NCI-H1417 (cell line): ENCODE results near the gene FOXI1.
"Not testable (repeated sequence)": the region's sequence is repeated elsewhere in the genome, so short reads cannot be mapped to it uniquely, and the experiment has no call there.

Experiments
- DNase-seq, 3 experiments: peaks; one replicate each; lab custom pipeline; 2025; lab: John Stamatoyannopoulos, UW

Gene FOXI1

DNA sequence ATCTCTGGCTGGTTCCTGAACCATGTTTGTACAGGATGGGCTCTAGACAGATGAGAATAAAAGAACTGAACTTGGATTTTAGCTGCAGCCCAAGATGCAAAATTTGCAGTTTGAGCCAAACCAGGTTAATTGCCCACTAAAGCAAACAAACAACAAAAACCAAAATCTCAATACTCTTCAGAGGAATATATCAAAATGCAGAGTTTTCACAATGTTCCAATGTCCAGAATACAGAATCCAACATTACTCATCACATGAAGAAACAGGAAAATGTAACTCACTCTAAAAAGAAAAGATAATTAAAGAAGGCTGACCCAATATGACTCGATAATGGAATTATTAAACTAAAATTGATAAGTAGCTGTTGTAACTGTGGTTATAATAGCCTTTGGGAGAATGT is 20.4 kb downstream of the FOXI1 start:
- no peak for DNase-seq

DNA sequence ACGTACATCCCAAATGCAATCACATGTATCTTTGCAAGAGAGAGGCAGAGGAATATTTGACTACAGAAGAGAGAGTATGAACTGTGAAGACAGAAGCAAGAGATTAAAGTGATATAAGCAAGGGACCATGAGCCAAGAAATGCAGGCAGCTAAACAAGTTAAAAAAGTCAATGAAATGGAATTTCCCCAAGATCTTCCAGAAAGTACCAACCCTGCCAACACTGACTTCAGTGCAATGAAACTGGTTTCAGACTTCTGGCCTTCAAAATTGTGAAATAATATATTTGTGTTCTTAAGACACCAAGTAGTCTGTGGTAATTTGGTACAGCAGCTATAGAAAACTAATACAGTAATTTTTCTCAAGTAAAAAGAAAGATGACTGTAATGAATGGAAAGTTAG is 20.9 kb downstream of the FOXI1 start:
- no peak for DNase-seq

DNA sequence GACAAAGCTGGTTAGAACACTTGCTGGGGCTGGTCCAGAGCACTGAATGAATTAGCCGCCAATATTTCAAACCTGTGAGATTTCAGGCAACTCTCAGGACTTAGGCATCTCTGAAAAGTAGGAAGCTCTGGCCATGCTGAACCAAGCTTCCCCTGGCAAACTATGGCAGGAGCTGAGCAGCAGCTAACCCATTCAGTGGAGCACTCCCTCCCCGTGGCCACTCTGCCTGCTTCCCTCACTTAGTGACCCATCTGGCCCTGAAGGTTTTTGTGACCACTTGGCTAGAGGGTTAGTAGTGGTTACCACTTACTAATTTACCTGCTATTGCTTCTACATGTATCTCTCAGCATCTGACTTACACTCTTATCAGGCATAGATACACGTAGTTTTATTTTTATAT is 25.5 kb downstream of the FOXI1 start:
- no peak for DNase-seq

DNA sequence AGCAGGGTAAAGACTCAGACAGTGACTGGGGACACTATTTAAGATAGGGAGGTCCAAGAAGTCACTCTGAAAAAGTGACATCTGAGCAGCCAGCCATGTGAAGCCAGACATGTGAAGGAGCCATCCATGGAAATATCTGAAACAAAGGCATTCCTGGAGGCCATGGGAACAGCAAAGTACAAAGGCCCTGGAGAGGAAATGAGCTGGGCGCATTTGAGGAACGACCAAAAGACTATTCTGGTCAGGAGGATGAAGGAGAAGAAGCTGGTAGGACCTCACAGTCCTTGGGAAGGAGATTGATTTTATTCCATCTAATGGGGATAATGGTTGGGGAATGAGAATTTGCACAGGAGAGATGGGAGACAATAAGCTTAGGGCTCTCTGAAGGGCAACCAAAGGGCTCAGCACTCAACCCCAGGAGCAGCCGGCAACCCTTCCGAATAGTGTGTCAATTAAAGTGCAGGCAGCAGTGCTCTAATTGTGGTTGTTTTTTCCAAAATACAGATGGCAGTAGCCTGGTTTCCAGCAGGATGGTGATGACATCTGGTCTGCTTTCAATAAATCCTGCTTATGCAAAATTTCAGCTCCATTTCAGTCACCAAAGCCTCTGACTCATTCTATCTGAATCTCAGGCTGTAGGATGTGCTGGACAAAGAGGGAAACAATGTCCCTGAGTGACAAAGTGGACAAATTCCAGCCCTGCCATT is 26.7 kb downstream of the FOXI1 start:
- no peak for DNase-seq

DNA sequence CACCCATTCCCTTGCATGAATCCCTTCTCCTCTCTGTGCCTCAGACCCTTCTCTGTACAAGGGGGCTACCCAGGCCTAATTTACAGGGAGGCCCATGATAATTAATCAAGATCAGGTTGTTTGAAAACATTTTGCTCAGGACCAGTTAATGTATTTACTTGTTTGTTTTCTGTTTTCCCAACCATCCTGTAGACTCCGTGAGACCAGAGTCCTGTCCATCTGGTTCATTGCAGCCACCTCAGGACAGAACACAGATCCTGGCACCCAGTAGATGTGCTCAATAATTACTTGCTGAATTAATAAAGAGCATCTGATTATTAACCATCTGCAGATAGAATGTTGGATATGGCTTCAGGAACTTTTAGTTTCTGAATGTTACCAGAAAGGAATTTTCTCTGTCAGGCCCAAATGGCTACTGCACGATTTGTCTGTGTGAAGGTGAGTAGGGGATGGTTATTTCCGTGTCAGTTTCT is 27.3 kb downstream of the FOXI1 start:
- DNase-seq = no peak

DNA sequence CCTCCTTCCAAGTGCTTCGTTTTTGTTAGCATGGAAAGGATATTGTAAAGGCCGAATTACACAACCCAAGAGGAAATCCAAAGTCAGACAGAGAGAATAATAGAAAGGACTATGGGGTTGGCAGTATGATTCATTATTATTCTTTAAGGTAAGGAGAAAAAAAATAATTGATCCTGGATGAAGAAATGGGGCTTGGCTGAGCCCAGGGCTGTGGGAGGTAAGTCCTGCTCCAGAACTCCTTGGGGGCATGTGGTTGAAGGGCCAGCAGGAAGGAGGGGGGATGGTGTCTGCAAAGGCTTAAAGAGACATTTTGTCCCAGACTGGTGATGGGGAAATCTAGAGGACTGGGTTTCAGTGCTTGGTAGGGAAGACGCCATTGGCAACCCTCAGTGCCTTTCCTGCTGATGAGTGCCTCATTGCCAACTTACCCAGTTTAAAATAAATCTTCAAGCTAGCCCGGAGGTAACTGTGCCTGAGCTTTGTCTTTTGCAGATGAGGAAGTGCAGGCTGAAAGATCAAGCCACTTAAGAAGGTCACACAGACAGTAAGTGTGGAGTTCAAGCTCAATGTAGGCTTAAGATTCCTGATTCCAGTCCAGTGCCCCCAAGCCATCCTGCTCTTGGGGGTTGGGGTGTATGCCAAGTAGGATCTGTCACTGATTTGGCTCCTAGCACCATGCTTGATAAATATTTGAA is 30.2 kb downstream of the FOXI1 start:
- DNase-seq = no peak

DNA sequence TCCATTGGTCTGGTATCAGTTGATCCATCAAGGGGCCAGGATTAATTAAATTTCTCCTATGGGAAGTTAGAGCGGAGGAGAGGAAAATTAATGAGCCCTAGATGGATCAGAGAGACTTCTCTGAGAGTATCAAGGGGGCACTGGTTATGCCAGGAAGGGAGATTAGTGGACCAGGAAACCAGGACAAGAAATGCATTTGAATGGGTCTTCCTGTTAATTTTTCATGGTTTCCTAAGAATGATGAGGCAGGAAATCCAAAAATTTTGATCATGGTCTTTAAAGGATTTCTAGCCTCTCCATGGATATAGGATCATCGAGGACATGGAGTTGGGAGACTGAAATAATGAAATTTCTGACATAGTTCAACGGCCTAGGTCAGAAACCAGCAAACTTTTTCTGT is 30.8 kb downstream of the FOXI1 start:
- DNase-seq = no peak

DNA sequence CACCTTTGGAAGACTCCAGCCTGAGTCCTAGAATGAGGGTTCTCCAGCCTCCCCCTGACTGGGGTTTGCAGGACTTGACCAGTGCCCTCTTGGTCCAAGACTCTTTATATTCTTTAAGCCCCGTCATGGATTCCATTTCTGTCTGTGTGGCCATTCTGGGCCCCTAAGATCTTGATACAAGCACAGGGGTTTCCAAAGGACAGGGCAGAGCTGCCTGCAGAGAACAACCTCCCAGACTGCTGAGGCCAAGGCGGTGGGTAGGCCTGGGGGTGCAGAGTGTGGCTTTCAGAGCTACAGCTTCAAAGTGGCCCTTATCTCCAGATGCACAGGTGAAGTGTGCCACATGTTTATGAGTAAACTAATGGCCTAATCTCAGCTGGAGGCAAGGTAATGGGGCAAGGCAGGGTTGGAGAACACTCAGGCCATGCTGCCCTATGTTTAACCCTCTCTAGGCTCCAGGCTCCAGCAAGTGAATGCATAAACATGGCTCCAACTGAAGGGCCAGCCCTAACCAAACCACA is 32.1 kb downstream of the FOXI1 start:
- no peak for DNase-seq

DNA sequence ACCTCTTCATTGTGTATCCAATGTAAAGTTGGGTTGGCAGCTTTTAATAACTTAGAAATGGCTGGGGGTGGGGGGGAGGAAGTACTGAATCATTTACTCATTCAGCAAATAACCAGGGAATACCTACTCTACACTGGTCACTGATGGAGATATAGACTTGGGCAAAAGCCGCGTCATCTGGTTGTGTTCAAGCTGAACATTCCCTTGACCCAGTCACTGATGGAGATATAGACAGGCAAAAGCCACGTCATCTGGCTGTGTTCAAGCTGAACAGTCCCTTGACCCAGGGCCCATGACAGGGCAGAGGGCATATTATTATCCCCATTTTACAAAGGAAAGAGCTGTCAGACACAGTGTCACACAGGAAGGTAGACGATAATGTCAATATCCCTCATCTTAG is 32.6 kb downstream of the FOXI1 start:
- DNase-seq = no peak

DNA sequence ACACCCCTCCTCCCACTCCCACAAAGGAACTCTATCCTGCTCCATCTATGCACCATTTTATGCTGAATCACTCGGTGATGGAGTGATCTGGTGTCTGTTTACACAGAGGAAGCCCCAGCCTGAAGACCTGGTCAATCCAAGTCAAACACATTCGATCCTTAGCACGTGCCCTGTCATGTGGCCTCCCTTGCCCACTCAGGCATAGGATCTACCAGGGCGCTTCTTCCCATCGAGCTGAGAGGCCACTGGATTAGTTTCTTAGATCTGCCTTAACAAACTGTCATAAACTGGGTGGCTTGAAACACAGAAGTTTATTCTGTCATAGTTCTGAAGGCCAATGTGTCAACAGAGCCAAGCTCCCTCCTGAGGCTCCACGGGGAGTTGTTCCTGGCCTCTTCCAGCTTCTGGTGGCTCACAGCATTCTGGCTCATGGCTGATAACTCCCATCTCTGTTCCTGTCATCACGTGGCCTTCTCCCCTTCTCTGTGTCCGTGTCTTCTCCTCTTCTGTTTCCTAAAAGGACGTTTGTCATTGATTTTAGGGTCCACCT is 34.2 kb downstream of the FOXI1 start:
- no peak for DNase-seq

DNA sequence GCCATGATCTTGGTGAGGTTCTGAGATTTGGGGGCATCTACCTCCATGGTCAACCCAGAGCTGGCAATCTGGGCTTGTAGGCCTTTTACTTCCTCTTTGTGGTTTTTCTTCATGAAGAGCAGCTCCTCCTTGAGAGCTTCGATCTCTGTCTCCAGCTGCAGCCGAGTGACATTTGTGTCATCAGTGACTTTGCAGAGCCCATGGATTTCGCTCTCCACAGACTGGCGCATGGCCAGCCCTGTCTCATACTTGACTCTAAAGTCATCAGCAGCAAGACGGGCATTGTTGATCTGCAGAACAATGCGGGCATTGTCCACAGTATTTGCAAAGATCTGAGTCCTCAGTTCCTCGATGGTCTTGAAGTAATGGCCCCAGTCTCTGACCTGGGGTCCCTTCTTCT is 35.5 kb downstream of the FOXI1 start:
- DNase-seq = not testable (repeated sequence)

DNA sequence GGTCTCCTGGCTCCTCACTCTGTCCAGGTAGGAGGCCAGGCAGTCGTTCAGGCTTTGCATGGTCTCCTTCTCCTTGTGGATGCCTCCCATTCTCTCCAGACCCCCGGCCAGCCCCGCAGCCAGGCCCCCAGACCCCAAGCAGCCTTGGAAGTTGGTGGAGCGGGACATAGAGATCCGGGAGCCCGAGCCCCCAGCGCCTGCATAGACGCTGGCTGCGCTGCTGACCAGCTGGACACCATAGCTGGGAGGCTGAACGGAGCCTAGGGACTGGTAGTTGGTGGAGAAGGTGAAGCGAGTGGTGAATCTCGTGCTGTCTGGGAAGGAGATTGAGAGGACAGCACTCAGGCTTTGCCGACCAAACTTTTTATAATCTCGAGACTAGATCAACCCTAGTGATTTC is 35.9 kb downstream of the FOXI1 start:
- DNase-seq = no peak

DNA sequence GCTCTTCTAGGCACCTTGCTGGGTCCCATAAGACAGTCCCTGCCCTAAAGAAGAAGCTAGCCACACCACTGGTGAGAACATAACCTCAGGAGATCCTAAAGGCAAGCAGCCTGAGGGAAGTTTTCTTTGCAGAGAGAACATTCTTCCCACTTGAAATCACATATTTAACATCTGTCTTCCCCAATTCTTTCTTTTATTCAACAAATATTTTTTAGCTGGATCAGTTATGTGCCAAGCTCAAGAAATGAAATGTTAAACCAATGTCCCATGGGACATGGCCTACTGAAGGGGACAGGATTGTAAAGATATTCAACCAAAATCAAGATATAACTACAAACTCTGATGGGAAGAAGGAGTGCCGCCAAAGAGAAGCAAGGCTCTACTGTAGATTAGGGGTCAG is 36.5 kb downstream of the FOXI1 start:
- DNase-seq = no peak

DNA sequence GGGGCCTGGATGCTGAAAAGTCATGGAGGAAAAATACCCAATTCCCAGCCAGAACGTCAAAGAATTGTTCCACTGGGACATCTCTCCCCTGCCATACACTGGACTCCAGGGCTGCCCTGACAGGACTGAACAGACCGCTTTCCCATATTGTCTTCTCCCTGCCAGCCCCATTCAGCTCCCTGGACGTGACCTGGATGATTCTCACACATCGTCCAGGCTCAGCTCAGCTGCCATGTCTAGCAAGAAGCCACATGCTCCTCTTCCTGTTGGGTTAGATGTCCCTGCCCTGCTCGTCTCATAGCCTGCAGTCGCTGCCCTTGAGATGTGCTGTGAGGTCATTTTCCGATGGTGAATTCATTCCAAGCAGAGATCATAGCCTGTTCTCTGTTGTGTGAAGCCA is 37.4 kb downstream of the FOXI1 start:
- no peak for DNase-seq

DNA sequence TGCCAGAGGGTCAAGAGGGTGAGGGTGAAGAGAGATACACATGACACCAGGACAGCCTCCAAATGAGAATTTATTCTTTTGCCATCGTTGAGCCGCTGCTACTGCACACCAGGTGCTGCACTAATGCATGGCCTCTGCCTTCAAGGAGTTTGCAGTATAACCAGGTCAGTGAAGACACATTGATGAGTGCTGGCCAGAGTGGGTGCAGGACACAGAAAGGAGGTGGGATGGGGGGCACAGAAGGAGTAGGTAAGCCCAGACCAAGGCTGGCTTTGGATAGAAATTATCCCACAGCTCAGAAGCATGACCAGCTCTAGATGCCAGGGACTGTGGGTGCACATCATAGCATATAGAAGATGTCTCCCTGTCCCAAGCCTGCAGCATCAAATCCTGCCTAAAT is 38.0 kb downstream of the FOXI1 start:
- no peak for DNase-seq

DNA sequence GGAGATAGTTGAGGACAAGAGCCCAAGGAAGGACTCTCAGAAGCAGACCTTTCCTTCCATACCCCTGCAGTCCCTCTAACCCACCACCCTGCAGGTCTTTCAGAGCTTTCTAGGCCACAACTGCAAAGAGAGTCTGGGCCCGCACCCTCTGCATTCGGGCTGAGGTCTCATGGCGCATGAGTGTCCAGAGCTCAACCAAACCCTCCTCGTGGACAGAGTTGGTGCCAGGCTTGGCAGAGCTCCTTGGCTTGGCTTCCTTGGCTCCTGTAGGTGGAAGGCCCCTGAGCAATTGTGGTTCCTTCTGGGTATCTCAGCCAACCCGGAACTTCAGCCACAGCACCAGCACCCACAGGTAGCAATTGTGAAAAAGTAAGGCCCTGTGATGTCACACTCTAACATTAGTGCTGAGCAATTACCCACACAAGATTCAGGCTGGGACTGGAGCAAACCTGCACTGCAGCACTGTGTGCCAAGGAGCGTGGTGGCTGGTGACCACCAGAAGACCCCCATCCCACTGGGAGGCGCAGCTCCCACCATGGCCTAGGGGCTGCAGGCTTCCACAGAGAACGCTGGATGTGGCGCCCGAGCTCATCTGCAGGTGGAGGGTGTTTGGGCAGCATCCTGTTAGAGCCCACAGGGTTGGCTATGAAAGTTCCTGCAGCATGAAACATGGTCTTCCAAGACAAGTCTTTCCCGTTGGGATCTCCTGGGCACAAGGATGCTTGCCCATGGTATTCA is 38.8 kb downstream of the FOXI1 start:
- no peak for DNase-seq

DNA sequence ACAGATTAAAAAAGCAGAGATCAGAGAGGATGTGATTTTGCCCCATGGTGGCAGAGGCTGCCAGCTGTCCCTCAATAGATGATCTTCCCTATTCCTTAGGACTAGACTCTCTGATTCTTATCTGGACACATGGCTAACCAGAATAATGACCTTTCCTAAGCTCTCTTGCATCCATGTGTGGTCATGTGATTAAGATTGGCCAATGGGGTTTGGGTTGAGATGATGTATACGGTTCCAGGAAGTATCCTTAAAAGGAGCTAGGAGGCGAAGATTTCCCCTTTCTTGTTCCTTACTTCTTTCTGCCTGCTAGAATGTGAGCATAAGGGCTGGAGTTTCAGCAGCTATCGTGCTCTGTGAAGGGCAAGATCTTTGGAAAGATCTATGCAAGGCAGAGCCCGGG is 39.8 kb downstream of the FOXI1 start:
- no peak for DNase-seq

DNA sequence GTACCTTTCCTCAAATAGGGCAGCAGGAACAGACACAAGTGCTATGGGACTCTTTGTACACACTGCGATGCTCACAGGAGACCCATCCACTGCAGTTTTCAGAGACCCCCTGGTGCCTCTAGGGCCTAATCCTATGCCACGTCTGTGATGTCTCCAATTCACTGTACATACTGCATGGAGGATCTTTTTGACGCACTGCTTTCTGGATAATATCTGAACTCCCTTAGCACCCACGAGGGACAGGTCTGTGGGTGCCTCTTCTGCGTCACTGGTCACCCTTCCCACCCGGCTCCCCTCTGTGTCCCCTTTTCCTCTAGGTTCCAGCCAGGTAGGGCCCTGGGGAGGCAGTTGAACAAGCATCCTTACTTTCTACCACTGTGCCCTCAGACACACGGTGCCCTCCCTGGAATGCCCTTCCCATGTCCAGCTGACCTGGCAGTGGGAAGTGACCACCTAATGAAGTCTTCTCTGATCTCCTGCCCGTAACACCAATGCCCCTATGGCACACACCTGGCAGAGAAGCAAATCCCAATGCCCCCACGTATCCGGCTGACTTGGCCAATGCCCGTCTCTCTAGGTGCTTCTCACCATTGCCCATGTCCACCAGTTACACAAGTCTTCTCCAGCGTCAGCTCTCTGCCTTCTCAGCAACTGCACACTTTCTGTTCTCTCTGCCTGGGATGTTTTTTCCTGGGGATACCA is 41.5 kb downstream of the FOXI1 start:
- DNase-seq = no peak

DNA sequence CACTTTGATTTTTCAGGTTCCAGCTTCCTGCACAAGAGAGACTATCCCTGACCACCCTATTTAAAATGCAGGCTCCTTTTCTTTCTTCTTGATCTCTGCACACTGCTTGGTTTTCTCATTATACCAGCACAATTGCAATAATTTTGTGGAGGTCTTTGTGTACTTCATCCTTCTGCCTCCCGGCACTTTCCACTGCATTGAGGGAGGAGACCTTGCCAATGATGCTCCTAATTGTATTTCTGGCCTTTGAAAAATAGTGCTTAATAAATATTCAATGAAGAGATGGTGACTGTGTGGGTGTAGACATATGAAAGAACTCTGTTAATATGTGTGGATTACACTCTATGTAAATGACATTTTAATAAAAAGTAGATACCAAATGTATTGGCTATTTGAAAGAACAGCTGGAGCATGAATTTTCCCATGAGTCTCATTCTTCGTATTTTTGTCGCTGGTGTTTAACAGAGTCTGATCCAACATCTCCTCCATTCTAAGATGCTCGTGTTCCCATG is 42.1 kb downstream of the FOXI1 start:
- no peak for DNase-seq

DNA sequence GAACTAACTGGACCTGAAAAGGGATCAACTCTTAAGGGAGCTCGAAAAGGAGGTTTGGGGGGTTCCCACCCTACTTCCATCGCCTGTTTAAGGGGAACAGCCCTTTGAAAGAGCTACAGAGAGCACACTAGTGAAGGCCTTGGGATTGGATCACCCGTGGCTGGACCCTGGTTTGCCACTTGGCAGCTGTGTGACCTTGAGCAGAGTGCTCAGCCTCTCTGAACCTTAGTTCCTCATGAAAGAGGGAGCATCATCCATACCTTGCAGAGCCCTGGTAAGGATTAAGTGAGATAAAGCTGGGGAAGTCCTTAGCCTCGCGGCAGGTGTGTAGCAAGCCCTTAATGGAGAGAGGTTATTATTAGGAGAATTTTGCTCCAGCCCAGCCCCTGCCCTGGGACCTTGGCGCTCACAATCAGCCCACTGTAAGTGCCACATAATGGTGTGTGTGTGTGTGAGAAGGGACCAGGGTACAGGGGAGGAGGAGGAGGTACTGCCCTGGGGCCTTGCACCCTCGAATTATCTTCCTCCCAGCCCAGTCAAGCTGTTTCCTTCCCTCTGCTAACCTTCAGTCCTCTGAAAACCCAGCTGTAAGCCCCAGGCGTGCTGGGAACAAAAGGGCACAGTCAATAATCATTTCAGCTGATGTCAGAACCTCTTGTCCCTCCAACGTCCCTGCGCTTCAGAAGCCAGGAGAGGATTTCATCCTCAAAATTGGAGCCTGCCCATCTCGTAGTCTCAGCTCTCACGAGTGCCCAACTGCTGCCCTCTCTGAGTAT is 42.9 kb downstream of the FOXI1 start:
- DNase-seq = no peak

DNA sequence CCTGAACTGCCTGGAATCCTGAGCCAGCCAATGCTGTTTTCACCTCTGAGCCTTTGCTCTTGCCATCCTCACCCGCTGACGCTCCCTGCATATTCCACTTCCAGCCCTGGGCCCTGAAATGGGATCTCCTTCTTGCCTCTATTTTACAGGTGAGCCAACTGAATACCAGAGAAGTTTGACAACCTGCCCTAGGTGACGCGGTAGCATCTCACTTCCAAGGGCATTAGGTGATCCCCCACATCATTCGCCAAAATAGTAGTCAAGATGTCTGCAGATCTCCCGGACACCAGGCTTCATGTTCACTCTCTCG is 43.5 kb downstream of the FOXI1 start:
- no peak for DNase-seq
